Panc1 (cell line): ENCODE data around the gene ESYT2. TPM values are rescaled to one million over a fixed set of nuclear protein-coding genes. Genes with fewer than 3 reads are reported as not detected.

Source experiments
- ATAC-seq: fragments of 200-7000 bp; cut with Tn5 transposase; 2 replicates; pipeline ENCODE4 v1.9.1; 2020; ENCODE audit warnings: mild to moderate bottlenecking, moderate library complexity
- BruUV-seq: library from RNA; stranded (reverse); fragments of 400-500 nt; replicated peaks from 2 replicates; lab custom pipeline; 2021; lab: Mats Ljungman, UMichigan
- CTCF ChIA-PET: fragments of 300-600 bp; sonication (Branson Sonifier 250); formaldehyde crosslinking; loops from one replicate; lab custom pipeline; 2022; ENCODE audit warnings: antibody characterized with exemption; lab: Charles Lee
- POLR2A ChIA-PET: fragments of 300-600 bp; sonication (Branson Sonifier 250); formaldehyde crosslinking; loops from one replicate; lab custom pipeline; 2022; ENCODE audit warnings: antibody characterized with exemption; lab: Charles Lee
- DNase-seq: peaks from one replicate; pipeline ENCODE4 v3.0.0-alpha.2; 2010; ENCODE audit warnings: low read depth, low spot score
- H3K27ac ChIP-seq: 2 replicates; pipeline ENCODE4 v1.5.1; 2011; ENCODE audit warnings: mild to moderate bottlenecking, low read length, inconsistent platforms
- H3K27me3 ChIP-seq: fragments of 200-500 bp; sonication (Bioruptor generic); 2 replicates; pipeline ENCODE4 v1.6.0; 2014; ENCODE audit warnings: low read length, inconsistent platforms; ENCODE audit not compliant: control insufficient read depth, insufficient read depth
- H3K36me3 ChIP-seq: fragments of 200-500 bp; sonication (Bioruptor generic); 2 replicates; pipeline ENCODE4 v1.5.1; 2014; ENCODE audit warnings: inconsistent platforms, mild to moderate bottlenecking, low read length, moderate library complexity; ENCODE audit not compliant: control insufficient read depth, insufficient read depth
- H3K4me1 ChIP-seq: 2 replicates; pipeline ENCODE4 v1.5.1; 2011; ENCODE audit warnings: inconsistent platforms, mild to moderate bottlenecking, low read length, moderate library complexity; ENCODE audit not compliant: control insufficient read depth, insufficient read depth
- H3K4me3 ChIP-seq, 2 experiments: 2 replicates each; pipeline ENCODE4 v1.5.1; 2011 to 2012; ENCODE audit warnings: low read depth in 2 of 2, low read length in 2 of 2, mild to moderate bottlenecking in 2 of 2, inconsistent platforms in 1 of 2, moderate library complexity in 1 of 2
- H3K9me3 ChIP-seq: fragments of 200-500 bp; sonication (Bioruptor generic); 2 replicates; pipeline ENCODE4 v1.5.1; 2014; ENCODE audit warnings: low read depth, mild to moderate bottlenecking, inconsistent platforms, low read length, moderate library complexity; ENCODE audit not compliant: control insufficient read depth, insufficient read depth
- CTCF ChIP-seq: fragments of 450-650 bp; IDR thresholded peaks from 2 replicates; pipeline ENCODE4 v1.5.1; 2017; ENCODE audit warnings: mild to moderate bottlenecking
- POLR2AphosphoS5 ChIP-seq: IDR thresholded peaks from 2 replicates; pipeline ENCODE4 v1.6.1; 2012; ENCODE audit warnings: mild to moderate bottlenecking, low read depth, low read length, moderate library complexity
- REST ChIP-seq, 2 experiments: IDR thresholded peaks; 2 replicates each; pipeline ENCODE4 v1.6.1; 2011 to 2012; ENCODE audit warnings: low read depth in 2 of 2, control low read depth in 1 of 2, low read length in 1 of 2, mild to moderate bottlenecking in 1 of 2, moderate library complexity in 1 of 2; ENCODE audit not compliant: insufficient read depth in 1 of 2
- SIN3A ChIP-seq: IDR thresholded peaks from 2 replicates; pipeline ENCODE4 v1.6.1; 2012; ENCODE audit warnings: low read depth, mild to moderate bottlenecking, low read length, moderate library complexity, borderline replicate concordance; ENCODE audit not compliant: insufficient read depth
- TCF7L2 ChIP-seq: IDR thresholded peaks from 2 replicates; pipeline ENCODE4 v1.6.1; 2011; ENCODE audit warnings: mild to moderate bottlenecking, low read depth, low read length, inconsistent platforms
- in situ Hi-C: cut with HindIII; loops from 2 replicates; pipeline ENCODE4 v1.10.0; 2016; ENCODE audit warnings: low sequenced_read_pairs, low pct_unique_long_range_greater_than_20kb
- intact Hi-C: fragments of 100-400 bp; cut with micrococcal nuclease; formaldehyde crosslinking; loops from one replicate; pipeline ENCODE4 v1.10.0; 2022; ENCODE audit not compliant: unreplicated experiment
- total RNA-seq: library from RNA; stranded (reverse); gene quantifications from one replicate; pipeline ENCODE4 v1.2.1, GENCODE V29; 2021; ENCODE audit not compliant: unreplicated experiment

Gene ESYT2
- total RNA-seq, 1 experiment from 2014 or later = 92.7 TPM

DNA sequence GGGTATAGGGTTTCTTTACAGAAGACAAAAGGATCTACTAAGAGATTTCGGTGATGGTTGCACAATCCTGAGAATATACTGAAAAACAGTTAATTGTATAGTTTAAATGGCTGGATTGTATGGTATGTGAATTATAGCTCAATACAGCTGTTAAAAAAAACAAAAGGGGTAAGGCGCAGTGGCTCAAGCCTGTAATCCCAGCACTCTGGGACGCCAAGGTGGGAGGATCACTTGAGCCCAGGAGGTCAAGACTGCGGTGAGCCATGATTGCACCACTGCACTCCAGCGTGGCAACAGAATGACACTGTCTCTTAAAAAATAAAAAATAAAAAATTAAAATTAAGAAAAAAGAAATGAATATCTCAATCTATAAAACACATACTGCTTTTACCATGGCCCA, 18.5 kb downstream of the ESYT2 start:
- in situ Hi-C loops = no loop called here
- H3K27ac ChIP-seq = no peak overlapping the region; the same call in 1 of the 2 replicates
- intact Hi-C loops = no loop called here
- no peaks in the 10 kb centered on the region for H3K27me3 ChIP-seq
- peaks cover 37% of the 10 kb centered on the region for H3K4me1 ChIP-seq
- no peak overlapping the region for H3K4me3 ChIP-seq
- no peaks in the 10 kb centered on the region for H3K9me3 ChIP-seq
- POLR2A ChIA-PET = no interaction called here
- no peaks in the 10 kb centered on the region for H3K36me3 ChIP-seq
- ATAC-seq (no peak), DNase-seq (no peak)
- BruUV-seq = no TSS peak
- TF ChIP-seq POLR2AphosphoS5 = no peak
- no peak for TF ChIP-seq TCF7L2
- TF ChIP-seq CTCF = no peak
- no peak for TF ChIP-seq REST (IDR thresholded peaks at IDR 0.05; ENCODE audit: insufficient read depth in 1 of 2, low read depth in 2 of 2, low read length in 1 of 2)
- TF ChIP-seq SIN3A = no peak
- CTCF ChIA-PET = no interaction called here

DNA sequence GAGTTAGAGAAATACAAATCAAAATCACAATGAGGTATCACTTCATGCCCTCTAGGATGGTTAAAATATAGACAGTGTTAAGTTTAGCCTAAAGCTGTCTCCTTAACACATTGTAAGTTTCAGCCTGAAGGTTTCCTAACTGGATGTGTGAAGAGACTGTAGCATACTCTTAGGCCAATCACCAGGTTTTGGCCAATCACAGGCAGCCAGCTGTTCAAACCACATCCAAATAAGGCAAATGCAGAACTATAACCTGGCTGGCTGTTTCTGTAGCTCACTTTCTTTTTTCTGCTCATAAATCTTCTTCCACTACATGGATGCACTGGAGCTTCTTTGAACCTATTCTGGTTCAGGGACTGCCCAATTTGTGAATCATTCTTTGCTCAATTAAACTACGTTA, 19.7 kb downstream of the ESYT2 start:
- BruUV-seq = no TSS peak
- CTCF ChIA-PET = no interaction called here

More for the DNA sequence above, 19.7 kb downstream of the ESYT2 start:
- H3K4me1 ChIP-seq = peaks cover 25% of the 10 kb centered on the region
- in situ Hi-C loops = no loop called here
- ATAC-seq = no peak
- TF ChIP-seq POLR2AphosphoS5 (no peak), CTCF (no peak), SIN3A (no peak), REST (IDR thresholded peaks at IDR 0.05; ENCODE audit: insufficient read depth in 1 of 2, low read depth in 2 of 2, low read length in 1 of 2) (no peak), TCF7L2 (no peak)
- no peaks in the 10 kb centered on the region for H3K36me3 ChIP-seq
- H3K9me3 ChIP-seq = no peaks in the 10 kb centered on the region
- POLR2A ChIA-PET = interaction anchor here (0.5 kb wide), 1 partner anchor 54 kb away, joined by 5 read pairs; no protein-coding TSS in a partner anchor
- H3K27me3 ChIP-seq = no peaks in the 10 kb centered on the region
- no peak overlapping the region for H3K27ac ChIP-seq
- DNase-seq = no peak
- no peak overlapping the region for H3K4me3 ChIP-seq
- intact Hi-C loops = no loop called here
